GM21526 (cell line): ENCODE measurements around the gene DDX11.
"Not testable (repeated sequence)": the region's sequence is repeated elsewhere in the genome, so short reads cannot be mapped to it uniquely, and the experiment has no call there.

Experiments used
- ATAC-seq: cut with Tn5 transposase; IDR thresholded peaks from one replicate; pipeline ENCODE4 v1.9.1; 2021; ENCODE audit warnings: moderate library complexity; ENCODE audit not compliant: unreplicated experiment, low FRiP score

The DDX11 gene

DNA sequence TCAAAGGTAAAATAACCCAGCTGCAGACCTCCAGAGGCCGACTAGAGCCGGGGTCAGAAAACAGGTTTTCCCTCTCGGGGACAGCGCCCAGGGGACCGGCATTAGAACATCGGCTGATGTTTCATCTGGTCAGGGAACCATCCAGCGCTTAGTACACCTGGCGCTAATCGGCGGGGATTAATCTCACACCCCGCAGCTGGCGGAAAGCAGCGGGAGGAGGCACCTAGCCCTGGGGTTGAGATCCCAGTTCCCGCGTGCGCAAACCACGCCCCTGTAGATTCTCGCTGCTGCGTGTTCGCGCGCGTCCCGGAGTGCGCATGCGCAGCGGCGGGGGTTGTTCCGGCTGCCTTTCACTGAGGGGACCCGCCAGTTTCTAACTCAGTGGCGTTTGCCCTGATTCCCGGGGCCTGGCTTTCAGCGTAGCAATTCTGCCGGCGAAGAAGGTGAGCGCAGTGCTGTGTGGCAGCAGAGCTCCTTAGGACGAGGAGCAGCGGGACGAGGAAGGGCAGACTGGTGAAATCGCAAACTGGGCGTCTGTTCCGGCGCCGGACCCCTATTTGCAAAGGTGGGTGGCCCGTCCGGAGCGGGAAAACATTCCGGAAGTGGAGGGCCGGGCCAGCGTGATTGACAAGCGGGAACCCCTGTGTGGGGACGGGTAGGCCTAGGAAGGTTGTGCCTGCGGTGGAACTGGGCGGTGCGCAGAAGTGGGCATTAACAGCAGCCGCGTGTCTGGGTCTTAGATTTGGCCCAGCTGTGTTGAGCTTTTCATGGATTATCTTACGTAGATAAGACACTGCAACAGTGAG, at the start of gene DDX11:
Gene DDX11, plus strand, starts transcription at position 334 of the 806 bp plus-strand sequence. CDS start 4,534 bp downstream, outside the sequence.
- ATAC-seq, result peak; percentile 93

- ATAC-seq, result no peak
These were observed 47.5 kb upstream of the DDX11 start for GRCh38 chr12:31026202-31026601.

GRCh38 chr12:31027006-31027405, 46.7 kb upstream of the DDX11 start:
- not testable (repeated sequence) for ATAC-seq

- ATAC-seq, result no peak
These were observed 44.2 kb upstream of the DDX11 start for GRCh38 chr12:31029468-31029867.

DNA sequence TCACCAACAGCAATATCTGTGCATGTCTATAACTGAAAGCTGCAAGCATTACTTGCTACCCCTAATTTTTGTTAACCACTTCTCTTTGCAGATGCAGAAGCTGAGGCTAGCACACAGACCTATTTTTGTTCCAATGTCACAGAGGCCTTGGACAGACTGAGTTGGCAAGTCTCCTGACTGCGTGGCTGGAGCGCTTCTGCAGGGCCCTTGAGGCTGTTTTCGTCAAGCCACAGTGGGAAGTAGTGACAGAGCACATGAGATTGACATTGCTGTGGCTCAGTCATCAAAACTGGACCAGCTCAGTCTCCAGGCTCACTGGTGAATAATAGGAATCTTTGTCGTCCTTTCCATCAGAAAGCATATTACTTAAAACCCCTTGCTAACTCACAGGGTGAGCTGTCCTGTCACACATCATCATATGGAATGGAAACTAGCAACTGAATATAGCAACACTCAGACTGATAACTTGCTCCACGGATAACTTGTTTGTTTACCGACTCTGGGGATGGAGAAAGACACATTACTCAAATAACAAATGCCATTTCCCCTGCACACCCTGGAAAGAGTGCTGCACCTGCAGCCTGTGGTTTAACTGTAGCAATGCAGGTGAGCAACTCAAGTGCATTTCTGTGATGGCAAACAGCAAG, 43.6 kb upstream of the DDX11 start:
- no peak for ATAC-seq

DNA sequence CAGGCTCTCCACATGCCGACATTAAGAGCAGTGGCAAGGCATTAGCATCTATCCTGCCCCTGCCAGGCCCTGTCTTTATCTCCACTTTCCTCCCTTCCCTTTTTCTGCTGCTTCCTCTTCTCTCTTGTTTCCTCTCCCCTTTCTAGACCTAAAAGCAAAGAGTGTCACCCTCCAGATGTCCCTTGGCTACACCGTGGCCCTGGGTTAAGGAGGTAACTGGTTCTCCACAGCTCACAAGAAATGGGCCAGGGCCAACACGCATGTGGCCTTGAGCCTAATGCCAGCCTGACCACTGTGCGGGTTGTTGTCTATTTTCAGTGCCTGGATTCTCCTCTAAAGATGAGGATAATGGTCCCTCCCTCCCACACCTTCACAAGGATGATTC, 41.7 kb upstream of the DDX11 start:
- no peak for ATAC-seq

GRCh38 chr12:31033146-31033545, 40.5 kb upstream of the DDX11 start:
- ATAC-seq, result no peak

- ATAC-seq, result no peak
These were observed 40.0 kb upstream of the DDX11 start for GRCh38 chr12:31033681-31034080.

GRCh38 chr12:31034372-31034771, 39.3 kb upstream of the DDX11 start:
- no peak for ATAC-seq

DNA sequence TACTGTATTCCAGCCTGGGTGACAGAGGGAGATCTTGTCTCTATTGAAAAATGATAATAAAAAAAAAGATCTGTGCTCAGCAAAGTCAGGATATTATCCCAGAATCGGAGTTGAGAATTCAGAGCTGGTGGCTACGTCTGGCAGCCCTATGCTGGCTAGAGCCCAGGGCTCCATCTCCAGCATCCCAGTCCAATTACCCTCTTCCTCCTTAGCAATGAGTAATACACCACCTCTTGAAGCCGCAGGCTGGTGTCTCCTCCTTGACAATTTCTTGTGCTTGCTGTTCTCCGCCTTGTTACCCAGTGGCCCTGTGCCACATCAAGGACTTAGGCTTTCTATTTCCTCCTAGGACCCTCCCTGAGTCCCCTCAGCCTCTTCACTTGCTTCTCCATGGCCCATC, 38.4 kb upstream of the DDX11 start:
- ATAC-seq, result no peak

DNA sequence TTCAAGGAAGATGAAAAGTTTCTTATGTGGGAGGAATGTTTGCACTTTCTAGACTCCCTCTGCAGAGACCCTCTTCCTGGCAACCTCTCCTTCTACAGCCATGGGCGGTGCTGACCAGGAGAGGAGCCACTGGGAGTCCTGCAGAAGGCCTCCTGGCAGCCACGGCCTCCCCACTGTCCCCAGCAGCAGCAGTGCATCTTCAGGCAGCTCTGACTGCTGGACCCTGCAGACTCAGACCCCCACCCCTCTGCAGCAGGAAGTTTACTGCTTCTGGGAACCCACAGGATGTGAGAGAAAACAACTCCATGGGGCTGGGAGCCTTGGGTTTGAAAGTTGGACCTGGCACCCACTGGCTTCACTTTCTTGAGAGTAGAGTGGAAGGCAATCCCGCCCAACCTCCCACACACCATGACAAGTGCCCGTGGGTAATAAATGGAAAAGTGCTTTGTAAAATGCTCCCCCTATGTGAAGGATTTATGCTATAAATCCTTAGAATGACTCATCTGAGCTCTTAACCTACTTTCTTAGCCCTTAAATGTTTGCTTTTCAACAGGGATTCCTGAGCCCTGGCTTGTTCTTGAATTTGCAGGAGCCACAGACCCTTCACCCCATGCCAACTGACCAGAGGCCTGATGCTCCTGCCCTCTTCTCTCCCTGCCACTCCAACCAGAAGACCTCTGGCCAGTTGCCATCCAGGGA, 37.5 kb upstream of the DDX11 start:
- no peak for ATAC-seq

- no peak for ATAC-seq
These were observed 36.6 kb upstream of the DDX11 start for GRCh38 chr12:31037028-31037427.

DNA sequence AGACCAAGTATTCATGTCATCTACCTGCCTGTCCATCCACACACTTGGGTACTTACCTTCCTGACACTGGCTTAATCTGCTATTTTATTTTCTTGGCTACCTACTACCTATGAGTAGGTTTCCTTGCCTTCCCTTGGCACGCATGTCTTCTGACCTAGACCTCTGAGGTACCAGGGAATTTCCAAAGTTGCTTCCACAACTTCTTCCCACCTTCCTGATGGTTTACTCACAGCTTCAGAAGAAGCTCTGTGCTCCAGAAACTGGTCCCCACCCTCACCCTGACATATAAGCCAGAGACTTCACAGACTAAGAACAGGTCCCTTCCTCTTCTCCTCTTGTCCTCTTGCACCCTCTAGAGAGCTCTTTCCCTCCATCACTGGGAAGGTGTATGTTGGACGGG, 35.7 kb upstream of the DDX11 start:
- no peak for ATAC-seq

DNA sequence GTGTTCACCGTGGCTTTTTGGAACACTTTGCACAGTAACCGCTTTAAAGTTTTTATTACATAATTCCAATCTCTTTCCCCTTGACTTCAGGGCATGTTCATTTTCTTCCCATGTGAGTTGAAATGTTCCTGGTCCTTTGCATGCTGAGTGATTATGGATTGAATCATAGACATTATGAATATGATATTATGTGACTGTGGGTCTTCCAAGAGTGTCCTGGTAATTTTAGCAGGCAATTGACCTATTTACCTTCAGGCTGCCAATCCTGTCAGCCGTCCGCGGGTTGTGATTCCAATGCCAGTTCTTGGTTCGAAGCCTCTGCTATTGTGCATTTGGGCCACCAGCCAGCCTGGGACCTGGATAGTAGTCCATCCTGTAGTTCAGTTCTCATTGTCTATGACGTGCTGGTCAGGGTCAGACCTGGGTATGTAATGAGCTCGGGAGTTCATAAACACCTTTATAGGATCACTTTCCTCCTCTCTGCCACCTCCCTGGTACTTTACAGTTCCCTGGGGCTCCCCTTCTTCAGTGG, 32.6 kb upstream of the DDX11 start:
- ATAC-seq, result no peak

DNA sequence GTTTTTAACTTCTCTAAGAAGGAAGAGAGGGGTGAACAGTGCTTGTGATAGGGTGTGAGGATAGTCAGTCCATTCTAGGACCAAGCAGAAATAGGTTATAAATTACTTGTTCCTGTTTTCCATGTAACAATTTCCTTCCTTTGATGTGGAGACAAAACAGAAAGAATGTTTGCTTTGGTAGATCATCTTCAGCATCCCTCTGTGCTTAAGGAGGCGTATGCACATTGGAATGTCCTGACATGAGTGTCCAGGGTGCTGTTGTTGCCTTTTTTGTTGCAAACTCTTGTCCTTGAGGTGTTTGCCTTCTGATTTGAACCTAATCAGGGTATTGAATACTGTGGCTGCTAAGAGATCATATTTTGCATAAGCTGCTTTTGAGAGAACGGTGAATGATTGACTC, 23.5 kb upstream of the DDX11 start:
- ATAC-seq, result not testable (repeated sequence)

- ATAC-seq, result not testable (repeated sequence)
These were observed 23.1 kb upstream of the DDX11 start for GRCh38 chr12:31050548-31050947.

DNA sequence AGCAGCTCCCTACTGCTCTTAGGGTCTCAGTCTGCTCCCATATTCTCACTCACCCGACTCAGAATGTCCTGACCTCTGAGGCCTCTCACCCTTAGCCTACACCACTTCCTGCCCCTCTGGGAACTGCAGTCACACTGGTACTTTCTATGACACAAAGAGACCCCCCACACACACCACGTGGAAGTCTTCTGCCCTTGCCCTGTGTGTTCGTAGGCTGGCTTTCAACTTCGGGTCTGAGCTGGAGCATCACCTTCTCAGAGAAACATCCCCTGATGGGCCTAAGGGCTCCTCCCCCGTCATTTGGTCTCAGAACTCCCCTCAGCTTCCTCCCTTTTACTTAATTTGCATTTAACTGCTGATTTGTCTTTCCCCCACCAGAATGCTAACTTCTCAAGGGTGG, 22.0 kb upstream of the DDX11 start:
- peak; percentile 82 for ATAC-seq

GRCh38 chr12:31052121-31052520, 21.5 kb upstream of the DDX11 start:
- peak; percentile 3 for ATAC-seq

GRCh38 chr12:31052666-31053439, 20.8 kb upstream of the DDX11 start:
- not testable (repeated sequence) for ATAC-seq

DNA sequence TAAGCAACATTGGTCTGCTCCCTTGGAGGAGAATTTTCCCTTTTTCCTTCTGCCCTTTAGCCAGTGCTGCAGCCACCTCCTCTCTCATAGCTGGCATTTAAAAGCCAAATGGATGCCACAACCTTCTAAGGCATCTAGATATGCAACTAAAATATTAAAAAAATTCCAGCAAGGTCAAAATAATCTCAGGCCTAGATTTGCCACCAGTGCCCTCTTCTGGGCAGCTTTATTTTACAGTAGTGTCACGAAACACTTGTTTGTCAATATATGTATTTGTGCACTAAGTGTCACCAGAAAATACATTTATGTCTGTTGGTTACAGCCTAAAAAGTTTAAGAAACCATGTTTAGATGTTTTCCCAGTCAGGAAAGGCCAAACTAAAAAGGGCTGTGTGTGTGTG, 19.7 kb upstream of the DDX11 start:
- not testable (repeated sequence) for ATAC-seq
